ENCODE measurements around the gene IL17REL.

The IL17REL gene

DNA sequence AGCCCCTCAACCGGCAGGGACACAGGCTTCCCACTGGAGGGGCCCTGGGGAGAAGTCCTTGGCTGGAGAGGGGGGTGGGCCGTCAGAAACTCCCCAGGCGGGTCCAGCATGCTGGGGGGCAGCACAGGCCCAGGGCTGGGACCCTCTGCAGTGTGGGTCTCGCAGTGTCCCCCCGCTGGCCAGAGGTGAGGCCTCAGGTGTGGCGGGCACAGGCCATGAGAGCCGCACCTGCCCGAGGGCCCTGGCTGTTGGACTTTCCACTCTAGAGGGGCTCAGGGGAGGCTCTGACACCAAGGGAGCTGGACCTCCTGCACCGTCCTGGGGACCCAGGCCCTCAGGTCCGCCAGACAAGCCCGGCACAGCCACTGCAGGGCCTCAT, 62.7 kb downstream of the IL17REL start:
- no peak overlapping the region for H3K4me2 ChIP-seq (ENCODE audit: low read length)
- no peaks in the 10 kb centered on the region for H3K36me3 ChIP-seq (ENCODE audit: insufficient read depth, low read length)
- H2AFZ ChIP-seq (ENCODE audit: low read length): no peak overlapping the region
- H3K79me2 ChIP-seq (ENCODE audit: insufficient read depth, low read length): no peaks in the 10 kb centered on the region
- no peak overlapping the region for H3K4me3 ChIP-seq (ENCODE audit: low read depth, low read length, poor library complexity, severe bottlenecking)
- no peaks in the 10 kb centered on the region for H4K20me1 ChIP-seq (ENCODE audit: insufficient read depth, low read length)
- no peaks in the 10 kb centered on the region for H3K9me2 ChIP-seq (ENCODE audit: low read depth, low read length)
- H3K27me3 ChIP-seq (ENCODE audit: insufficient read depth, low read length): 0 out of 2 replicates have a peak, but pooled peaks cover 6% of the 10 kb centered on the region
- no peaks in the 10 kb centered on the region for H3F3A ChIP-seq (ENCODE audit: insufficient read depth, low read length)
- H3K4me1 ChIP-seq (ENCODE audit: insufficient read depth, low read length, severe bottlenecking): peaks cover 4% of the 10 kb centered on the region
- H3K9me3 ChIP-seq (ENCODE audit: low read length): no peaks in the 10 kb centered on the region
- TF ChIP-seq CTCF (IDR thresholded peaks at IDR 0.05; ENCODE audit: low read length) (no peak), EZH2 (IDR thresholded peaks at IDR 0.05; ENCODE audit: borderline replicate concordance, low read length) (no peak)
- H3K9ac ChIP-seq (ENCODE audit: low read length): no peak overlapping the region
- no peak overlapping the region for H3K27ac ChIP-seq (ENCODE audit: low read depth, low read length, poor library complexity, severe bottlenecking)

- TF ChIP-seq EZH2 (IDR thresholded peaks at IDR 0.05; ENCODE audit: borderline replicate concordance, low read length) (no peak), CTCF (IDR thresholded peaks at IDR 0.05; ENCODE audit: low read length) (no peak)
- H3K9me2 ChIP-seq (ENCODE audit: low read depth, low read length): no peaks in the 10 kb centered on the region
- no peak overlapping the region for H3K4me2 ChIP-seq (ENCODE audit: low read length)
- peaks cover 4% of the 10 kb centered on the region for H3K4me1 ChIP-seq (ENCODE audit: insufficient read depth, low read length, severe bottlenecking)
- H3K36me3 ChIP-seq (ENCODE audit: insufficient read depth, low read length): no peaks in the 10 kb centered on the region
- no peak overlapping the region for H3K27ac ChIP-seq (ENCODE audit: low read depth, low read length, poor library complexity, severe bottlenecking)
- no peaks in the 10 kb centered on the region for H3K79me2 ChIP-seq (ENCODE audit: insufficient read depth, low read length)
- H3K4me3 ChIP-seq (ENCODE audit: low read depth, low read length, poor library complexity, severe bottlenecking): no peak overlapping the region
- H2AFZ ChIP-seq (ENCODE audit: low read length): no peak overlapping the region
- H3K9me3 ChIP-seq (ENCODE audit: low read length): no peaks in the 10 kb centered on the region
- no peak overlapping the region for H3K9ac ChIP-seq (ENCODE audit: low read length)
- no peaks in the 10 kb centered on the region for H3F3A ChIP-seq (ENCODE audit: insufficient read depth, low read length)
- H4K20me1 ChIP-seq (ENCODE audit: insufficient read depth, low read length): no peaks in the 10 kb centered on the region
- H3K27me3 ChIP-seq (ENCODE audit: insufficient read depth, low read length): 0 out of 2 replicates have a peak, but pooled peaks cover 6% of the 10 kb centered on the region
Measured at GRCh38 chr22:49948958-49949913, 63.3 kb downstream of the IL17REL start.

DNA sequence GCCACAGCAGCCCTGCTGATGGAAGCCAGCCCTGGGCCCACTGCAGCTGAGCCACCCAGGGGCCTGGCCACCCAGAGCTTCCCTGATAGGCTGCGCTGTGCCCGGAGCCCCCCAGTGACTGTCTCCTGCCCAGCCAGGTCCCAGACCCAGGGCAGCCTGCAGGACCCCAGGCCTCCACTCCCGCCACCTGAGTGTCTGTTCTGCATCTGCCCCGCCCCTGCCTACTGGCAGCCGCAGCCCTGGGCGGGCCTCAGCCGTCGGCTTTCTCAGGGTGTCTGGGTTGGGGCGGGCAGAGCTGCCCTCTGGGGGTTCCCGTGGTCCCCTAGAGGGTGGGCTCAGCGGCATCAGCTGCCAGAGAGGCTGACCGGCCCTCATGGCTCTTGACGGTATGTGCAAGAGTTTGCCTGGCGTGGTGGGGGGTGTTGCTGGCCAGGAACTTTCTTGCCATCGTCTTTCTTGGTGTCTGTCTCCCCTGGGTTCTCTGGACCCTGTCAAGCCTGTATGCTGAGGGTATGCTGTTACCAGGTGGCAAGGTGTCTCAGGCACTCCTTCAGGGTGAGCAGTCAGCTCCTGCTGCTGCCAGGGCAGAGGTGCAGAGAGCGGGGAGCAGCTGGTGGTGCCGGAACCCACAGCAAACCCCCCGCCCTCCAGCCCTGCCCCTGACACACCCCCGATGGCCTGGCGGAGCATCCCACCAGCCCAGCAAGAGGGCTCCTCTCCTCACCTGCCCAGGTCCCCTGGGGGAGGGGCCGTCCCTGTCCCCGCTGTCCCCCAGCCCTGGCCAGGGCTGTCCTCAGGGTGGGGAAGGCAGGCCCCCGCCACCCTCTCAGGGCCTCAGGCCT, 64.2 kb downstream of the IL17REL start:
- Histone ChIP-seq H3K9ac (ENCODE audit: low read length) (no peak overlapping the region), H3K27ac (ENCODE audit: low read depth, low read length, poor library complexity, severe bottlenecking) (no peak overlapping the region)

More for the DNA sequence above, 64.2 kb downstream of the IL17REL start:
- H3F3A ChIP-seq (ENCODE audit: insufficient read depth, low read length): no peaks in the 10 kb centered on the region
- H4K20me1 ChIP-seq (ENCODE audit: insufficient read depth, low read length): no peaks in the 10 kb centered on the region
- TF ChIP-seq CTCF (IDR thresholded peaks at IDR 0.05; ENCODE audit: low read length): no peak
- TF ChIP-seq EZH2 (IDR thresholded peaks at IDR 0.05; ENCODE audit: borderline replicate concordance, low read length): no peak
- H3K4me1 ChIP-seq (ENCODE audit: insufficient read depth, low read length, severe bottlenecking): peaks cover 4% of the 10 kb centered on the region
- H3K9me3 ChIP-seq (ENCODE audit: low read length): no peaks in the 10 kb centered on the region
- H3K4me3 ChIP-seq (ENCODE audit: low read depth, low read length, poor library complexity, severe bottlenecking): no peak overlapping the region
- H3K27me3 ChIP-seq (ENCODE audit: insufficient read depth, low read length): 0 out of 2 replicates have a peak, but pooled peaks cover 6% of the 10 kb centered on the region
- no peak overlapping the region for H2AFZ ChIP-seq (ENCODE audit: low read length)
- no peaks in the 10 kb centered on the region for H3K9me2 ChIP-seq (ENCODE audit: low read depth, low read length)
- no peak overlapping the region for H3K4me2 ChIP-seq (ENCODE audit: low read length)
- H3K79me2 ChIP-seq (ENCODE audit: insufficient read depth, low read length): no peaks in the 10 kb centered on the region
- no peaks in the 10 kb centered on the region for H3K36me3 ChIP-seq (ENCODE audit: insufficient read depth, low read length)

Measured in OCI-LY1 (cell line).